Transverse colon (tissue), 3 donors: ENCODE measurements around the gene CD300LD.

Experiments used
- CTCF ChIP-seq, 5 experiments: fragments of 200-600 bp in 3 of 5; fragments of 450-650 bp in 2 of 5; sonication (generic) in 3 of 5; IDR thresholded peaks; 1 replicate in 2 of 5; 2 replicates in 3 of 5; pipeline ENCODE4 v1.5.1; 2016 to 2017; ENCODE audit warnings: antibody characterized with exemption in 5 of 5, inconsistent platforms in 3 of 5, mild to moderate bottlenecking in 2 of 5, moderate library complexity in 1 of 5
- EP300 ChIP-seq: sonication (generic); formaldehyde crosslinking; IDR thresholded peaks from one replicate; pipeline ENCODE4 v1.6.1; 2017; ENCODE audit warnings: antibody characterized with exemption, low read depth
- POLR2A ChIP-seq: fragments of 450-650 bp; IDR thresholded peaks from one replicate; pipeline ENCODE4 v1.6.1; 2016; ENCODE audit warnings: antibody characterized with exemption, mild to moderate bottlenecking, moderate library complexity

- no peak for TF ChIP-seq EP300
- TF ChIP-seq POLR2A = no peak
- TF ChIP-seq CTCF (IDR thresholded peaks at IDR 0.05) = no peak
These were observed 28.7 kb downstream of the CD300LD start for GRCh38 chr17:74563358-74563757.
